Panc1 (cell line): ENCODE measurements around the gene ACYP2. TPM values are rescaled to one million over a fixed set of nuclear protein-coding genes. Genes with fewer than 3 reads are reported as not detected.

ENCODE experiments used
- ATAC-seq: fragments of 200-7000 bp; cut with Tn5 transposase; 2 replicates; pipeline ENCODE4 v1.9.1; 2020; ENCODE audit warnings: mild to moderate bottlenecking, moderate library complexity
- BruUV-seq: library from RNA; stranded (reverse); fragments of 400-500 nt; replicated peaks from 2 replicates; lab custom pipeline; 2021; lab: Mats Ljungman, UMichigan
- CTCF ChIA-PET: fragments of 300-600 bp; sonication (Branson Sonifier 250); formaldehyde crosslinking; loops from one replicate; lab custom pipeline; 2022; ENCODE audit warnings: antibody characterized with exemption; lab: Charles Lee
- POLR2A ChIA-PET: fragments of 300-600 bp; sonication (Branson Sonifier 250); formaldehyde crosslinking; loops from one replicate; lab custom pipeline; 2022; ENCODE audit warnings: antibody characterized with exemption; lab: Charles Lee
- DNase-seq: peaks from one replicate; pipeline ENCODE4 v3.0.0-alpha.2; 2010; ENCODE audit warnings: low read depth, low spot score
- H3K27ac ChIP-seq: 2 replicates; pipeline ENCODE4 v1.5.1; 2011; ENCODE audit warnings: mild to moderate bottlenecking, low read length, inconsistent platforms
- H3K27me3 ChIP-seq: fragments of 200-500 bp; sonication (Bioruptor generic); 2 replicates; pipeline ENCODE4 v1.6.0; 2014; ENCODE audit warnings: low read length, inconsistent platforms; ENCODE audit not compliant: control insufficient read depth, insufficient read depth
- H3K36me3 ChIP-seq: fragments of 200-500 bp; sonication (Bioruptor generic); 2 replicates; pipeline ENCODE4 v1.5.1; 2014; ENCODE audit warnings: inconsistent platforms, mild to moderate bottlenecking, low read length, moderate library complexity; ENCODE audit not compliant: control insufficient read depth, insufficient read depth
- H3K4me1 ChIP-seq: 2 replicates; pipeline ENCODE4 v1.5.1; 2011; ENCODE audit warnings: inconsistent platforms, mild to moderate bottlenecking, low read length, moderate library complexity; ENCODE audit not compliant: control insufficient read depth, insufficient read depth
- H3K4me3 ChIP-seq, 2 experiments: 2 replicates each; pipeline ENCODE4 v1.5.1; 2011 to 2012; ENCODE audit warnings: low read depth in 2 of 2, low read length in 2 of 2, mild to moderate bottlenecking in 2 of 2, inconsistent platforms in 1 of 2, moderate library complexity in 1 of 2
- H3K9me3 ChIP-seq: fragments of 200-500 bp; sonication (Bioruptor generic); 2 replicates; pipeline ENCODE4 v1.5.1; 2014; ENCODE audit warnings: low read depth, mild to moderate bottlenecking, inconsistent platforms, low read length, moderate library complexity; ENCODE audit not compliant: control insufficient read depth, insufficient read depth
- CTCF ChIP-seq: fragments of 450-650 bp; IDR thresholded peaks from 2 replicates; pipeline ENCODE4 v1.5.1; 2017; ENCODE audit warnings: mild to moderate bottlenecking
- POLR2AphosphoS5 ChIP-seq: IDR thresholded peaks from 2 replicates; pipeline ENCODE4 v1.6.1; 2012; ENCODE audit warnings: mild to moderate bottlenecking, low read depth, low read length, moderate library complexity
- REST ChIP-seq, 2 experiments: IDR thresholded peaks; 2 replicates each; pipeline ENCODE4 v1.6.1; 2011 to 2012; ENCODE audit warnings: low read depth in 2 of 2, control low read depth in 1 of 2, low read length in 1 of 2, mild to moderate bottlenecking in 1 of 2, moderate library complexity in 1 of 2; ENCODE audit not compliant: insufficient read depth in 1 of 2
- SIN3A ChIP-seq: IDR thresholded peaks from 2 replicates; pipeline ENCODE4 v1.6.1; 2012; ENCODE audit warnings: low read depth, mild to moderate bottlenecking, low read length, moderate library complexity, borderline replicate concordance; ENCODE audit not compliant: insufficient read depth
- TCF7L2 ChIP-seq: IDR thresholded peaks from 2 replicates; pipeline ENCODE4 v1.6.1; 2011; ENCODE audit warnings: mild to moderate bottlenecking, low read depth, low read length, inconsistent platforms
- in situ Hi-C: cut with HindIII; loops from 2 replicates; pipeline ENCODE4 v1.10.0; 2016; ENCODE audit warnings: low sequenced_read_pairs, low pct_unique_long_range_greater_than_20kb
- intact Hi-C: fragments of 100-400 bp; cut with micrococcal nuclease; formaldehyde crosslinking; loops from one replicate; pipeline ENCODE4 v1.10.0; 2022; ENCODE audit not compliant: unreplicated experiment
- total RNA-seq: library from RNA; stranded (reverse); gene quantifications from one replicate; pipeline ENCODE4 v1.2.1, GENCODE V29; 2021; ENCODE audit not compliant: unreplicated experiment

ACYP2 gene
- total RNA-seq, 1 experiment from 2014 or later, result 11.5 TPM

- ChIA-PET POLR2A (interaction anchor here (0.6 kb wide), 2 partner anchors 11 to 67 kb away, joined by 3 read pairs; no protein-coding TSS in a partner anchor), CTCF (no interaction called here)
- Histone ChIP-seq H3K27ac (no peak overlapping the region), H3K4me1 (no peaks in the 10 kb centered on the region), H3K36me3 (no peaks in the 10 kb centered on the region), H3K9me3 (no peaks in the 10 kb centered on the region), H3K4me3 (no peak overlapping the region), H3K27me3 (no peaks in the 10 kb centered on the region)
- ATAC-seq, result no peak
- BruUV-seq, result no TSS peak
- intact Hi-C loops (no loop called here), in situ Hi-C loops (no loop called here)
- TF ChIP-seq POLR2AphosphoS5 (no peak), SIN3A (no peak), TCF7L2 (no peak), REST (IDR thresholded peaks at IDR 0.05; ENCODE audit: insufficient read depth in 1 of 2, low read depth in 2 of 2, low read length in 1 of 2) (no peak)
- no peak for DNase-seq
These were observed 183.1 kb downstream of the ACYP2 start for GRCh38 chr2:54298514-54298913.

- in situ Hi-C loops (no loop called here), intact Hi-C loops (no loop called here)
- no peaks in the 10 kb centered on the region for H3K9me3 ChIP-seq
- ChIA-PET CTCF (no interaction called here), POLR2A (no interaction called here)
- no peak overlapping the region for H3K27ac ChIP-seq
- no peaks in the 10 kb centered on the region for H3K4me1 ChIP-seq
- no peak overlapping the region for H3K4me3 ChIP-seq
- H3K27me3 ChIP-seq, result no peaks in the 10 kb centered on the region
- no peaks in the 10 kb centered on the region for H3K36me3 ChIP-seq
- DNase-seq, result no peak
- TF ChIP-seq POLR2AphosphoS5 (no peak), REST (IDR thresholded peaks at IDR 0.05; ENCODE audit: insufficient read depth in 1 of 2, low read depth in 2 of 2, low read length in 1 of 2) (no peak), SIN3A (no peak), CTCF (no peak), TCF7L2 (no peak)
- BruUV-seq, result no TSS peak
- ATAC-seq, result no peak
These were observed 188.2 kb downstream of the ACYP2 start for GRCh38 chr2:54303631-54304030.
